Measurements from ENCODE around the gene GATAD2B.

GATAD2B gene

GRCh38 chr1:153860285-153860684 is 62.5 kb downstream of the GATAD2B start:
- Histone ChIP-seq H3K4me3 (IDR thresholded peaks at IDR 0.05; ENCODE audit: insufficient read depth, low read depth, low read length) (no peak overlapping the region), H3K79me2 (ENCODE audit: insufficient read depth, low read depth) (peaks cover 73% of the 10 kb centered on the region), H3K4me1 (ENCODE audit: low read depth, poor library complexity, severe bottlenecking) (peaks cover 18% of the 10 kb centered on the region), H3K27ac (no peak overlapping the region), H3K36me3 (ENCODE audit: insufficient read depth) (peaks cover 8% of the 10 kb centered on the region; the same call in 1 of the 2 replicates), H3K4me2 (no peak overlapping the region), H2AFZ (ENCODE audit: low read depth) (no peak overlapping the region), H4K20me1 (ENCODE audit: insufficient read depth) (peaks cover 14% of the 10 kb centered on the region), H3K27me3 (ENCODE audit: insufficient read depth, low read depth) (no peaks in the 10 kb centered on the region), H3K9ac (no peak overlapping the region)
- TF ChIP-seq, protein P1, sequence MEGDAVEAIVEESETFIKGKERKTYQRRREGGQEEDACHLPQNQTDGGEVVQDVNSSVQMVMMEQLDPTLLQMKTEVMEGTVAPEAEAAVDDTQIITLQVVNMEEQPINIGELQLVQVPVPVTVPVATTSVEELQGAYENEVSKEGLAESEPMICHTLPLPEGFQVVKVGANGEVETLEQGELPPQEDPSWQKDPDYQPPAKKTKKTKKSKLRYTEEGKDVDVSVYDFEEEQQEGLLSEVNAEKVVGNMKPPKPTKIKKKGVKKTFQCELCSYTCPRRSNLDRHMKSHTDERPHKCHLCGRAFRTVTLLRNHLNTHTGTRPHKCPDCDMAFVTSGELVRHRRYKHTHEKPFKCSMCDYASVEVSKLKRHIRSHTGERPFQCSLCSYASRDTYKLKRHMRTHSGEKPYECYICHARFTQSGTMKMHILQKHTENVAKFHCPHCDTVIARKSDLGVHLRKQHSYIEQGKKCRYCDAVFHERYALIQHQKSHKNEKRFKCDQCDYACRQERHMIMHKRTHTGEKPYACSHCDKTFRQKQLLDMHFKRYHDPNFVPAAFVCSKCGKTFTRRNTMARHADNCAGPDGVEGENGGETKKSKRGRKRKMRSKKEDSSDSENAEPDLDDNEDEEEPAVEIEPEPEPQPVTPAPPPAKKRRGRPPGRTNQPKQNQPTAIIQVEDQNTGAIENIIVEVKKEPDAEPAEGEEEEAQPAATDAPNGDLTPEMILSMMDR (conservative IDR thresholded peaks at IDR 0.05; ENCODE audit: low read depth, low read length), result no peak

GRCh38 chr1:153857505-153857904 is 65.3 kb downstream of the GATAD2B start:
- Histone ChIP-seq H3K4me1 (ENCODE audit: low read depth, poor library complexity, severe bottlenecking) (peaks cover 33% of the 10 kb centered on the region), H4K20me1 (ENCODE audit: insufficient read depth) (peaks cover 9% of the 10 kb centered on the region), H3K27ac (no peak overlapping the region), H3K27me3 (ENCODE audit: insufficient read depth, low read depth) (no peaks in the 10 kb centered on the region), H3K36me3 (ENCODE audit: insufficient read depth) (peaks cover 8% of the 10 kb centered on the region; the same call in 1 of the 2 replicates), H3K4me3 (IDR thresholded peaks at IDR 0.05; ENCODE audit: insufficient read depth, low read depth, low read length) (no peak overlapping the region), H3K4me2 (no peak overlapping the region), H2AFZ (ENCODE audit: low read depth) (no peak overlapping the region), H3K79me2 (ENCODE audit: insufficient read depth, low read depth) (peaks cover 54% of the 10 kb centered on the region; the same call in 1 of the 2 replicates), H3K9ac (no peak overlapping the region)
- TF ChIP-seq, protein P1 (conservative IDR thresholded peaks at IDR 0.05; ENCODE audit: low read depth, low read length), result no peak

DNA sequence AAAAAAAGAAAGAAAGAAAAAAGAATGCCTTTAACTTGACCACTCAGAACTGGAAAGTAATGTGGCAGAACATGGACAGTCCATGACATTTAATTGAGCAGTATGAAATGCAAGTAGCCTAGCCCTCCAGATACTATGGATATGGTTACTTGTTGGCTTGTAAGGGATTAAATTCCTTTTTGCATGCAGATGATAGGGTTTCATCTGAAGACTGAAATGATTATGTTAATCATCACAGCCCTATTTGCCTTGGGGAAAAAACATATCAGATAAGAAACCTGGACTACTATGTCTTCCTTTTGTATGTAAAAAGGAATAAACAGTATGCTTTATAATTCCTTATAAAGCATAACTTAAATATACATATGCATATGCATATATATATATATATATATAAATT is 66.0 kb downstream of the GATAD2B start:
- Histone ChIP-seq H3K9ac (no peak overlapping the region), H4K20me1 (ENCODE audit: insufficient read depth) (peaks cover 9% of the 10 kb centered on the region), H3K27ac (no peak overlapping the region), H3K36me3 (ENCODE audit: insufficient read depth) (peaks cover 8% of the 10 kb centered on the region; the same call in 1 of the 2 replicates), H3K4me1 (ENCODE audit: low read depth, poor library complexity, severe bottlenecking) (peaks cover 33% of the 10 kb centered on the region), H3K4me3 (IDR thresholded peaks at IDR 0.05; ENCODE audit: insufficient read depth, low read depth, low read length) (no peak overlapping the region), H3K4me2 (no peak overlapping the region), H3K79me2 (ENCODE audit: insufficient read depth, low read depth) (peaks cover 47% of the 10 kb centered on the region; the same call in 1 of the 2 replicates), H3K27me3 (ENCODE audit: insufficient read depth, low read depth) (no peaks in the 10 kb centered on the region), H2AFZ (ENCODE audit: low read depth) (no peak overlapping the region)
- TF ChIP-seq, protein P1 (conservative IDR thresholded peaks at IDR 0.05; ENCODE audit: low read depth, low read length), result no peak

DNA sequence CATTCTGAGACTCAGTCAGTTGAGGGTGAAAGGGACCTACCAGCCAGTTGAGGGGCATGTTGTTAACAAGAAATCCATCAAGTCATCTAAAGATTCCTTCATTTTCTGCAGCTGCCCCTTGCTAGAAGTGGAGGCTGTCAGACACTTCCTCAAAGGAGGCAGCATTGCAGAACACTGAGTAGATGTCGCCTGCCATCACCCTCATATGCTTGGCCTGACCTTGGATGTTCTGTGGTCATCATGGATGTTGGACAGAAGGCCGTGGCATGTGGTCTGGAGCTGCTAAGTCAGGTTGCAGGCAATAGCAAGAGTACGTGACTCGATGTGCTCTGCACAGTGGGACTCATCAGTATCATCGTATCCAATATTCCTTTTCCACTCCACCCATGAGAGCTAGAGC is 70.6 kb downstream of the GATAD2B start:
- H3K9ac ChIP-seq, result no peak overlapping the region
- no peaks in the 10 kb centered on the region for H3K27me3 ChIP-seq (ENCODE audit: insufficient read depth, low read depth)
- H3K4me3 ChIP-seq (IDR thresholded peaks at IDR 0.05; ENCODE audit: insufficient read depth, low read depth, low read length), result no peak overlapping the region
- H3K4me2 ChIP-seq, result no peak overlapping the region
- peaks cover 39% of the 10 kb centered on the region for H3K4me1 ChIP-seq (ENCODE audit: low read depth, poor library complexity, severe bottlenecking)
- TF ChIP-seq, protein P1 (conservative IDR thresholded peaks at IDR 0.05; ENCODE audit: low read depth, low read length), result no peak
- no peak overlapping the region for H3K27ac ChIP-seq
- peaks cover 25% of the 10 kb centered on the region; the same call in 1 of the 2 replicates for H3K79me2 ChIP-seq (ENCODE audit: insufficient read depth, low read depth)
- H4K20me1 ChIP-seq (ENCODE audit: insufficient read depth), result peaks cover 4% of the 10 kb centered on the region; the same call in 1 of the 2 replicates
- H3K36me3 ChIP-seq (ENCODE audit: insufficient read depth), result peaks cover under 1% of the 10 kb centered on the region; the same call in 1 of the 2 replicates
- no peak overlapping the region for H2AFZ ChIP-seq (ENCODE audit: low read depth)
